DOHH2 (cell line): Measurements from ENCODE around the gene SP100.

Experiments used
- H3F3A ChIP-seq: fragments of 200-600 bp; sonication (generic), shearing (Covaris generic); 2 replicates; pipeline ENCODE4 v1.6.0; 2016; ENCODE audit warnings: antibody characterized with exemption, mild to moderate bottlenecking; ENCODE audit not compliant: control insufficient read depth, insufficient read depth
- H3K27ac ChIP-seq: fragments of 200-600 bp; sonication (generic); 2 replicates; pipeline ENCODE4 v1.5.1; 2014; ENCODE audit warnings: low read depth, mild to moderate bottlenecking, low read length, moderate library complexity
- H3K27me3 ChIP-seq: fragments of 200-600 bp; sonication (generic); 2 replicates; pipeline ENCODE4 v1.6.1; 2014; ENCODE audit warnings: mild to moderate bottlenecking, low read length, mixed read lengths; ENCODE audit not compliant: control insufficient read depth
- H3K36me3 ChIP-seq: fragments of 200-600 bp; sonication (generic); 2 replicates; pipeline ENCODE4 v1.6.1; 2014; ENCODE audit warnings: mild to moderate bottlenecking, low read length, moderate library complexity, mixed read lengths; ENCODE audit not compliant: control insufficient read depth
- H3K4me1 ChIP-seq: fragments of 200-600 bp; sonication (generic); 2 replicates; pipeline ENCODE4 v1.6.1; 2014; ENCODE audit warnings: mild to moderate bottlenecking, low read length, mixed read lengths; ENCODE audit not compliant: control insufficient read depth
- H3K4me2 ChIP-seq: fragments of 200-600 bp; sonication (generic); 2 replicates; pipeline ENCODE4 v1.6.0; 2014; ENCODE audit warnings: mild to moderate bottlenecking, low read length, moderate library complexity
- H3K4me3 ChIP-seq: fragments of 200-600 bp; sonication (generic); 2 replicates; pipeline ENCODE4 v1.5.1; 2014; ENCODE audit warnings: mild to moderate bottlenecking, low read length, mixed read lengths
- H3K79me2 ChIP-seq: fragments of 200-600 bp; sonication (generic); 2 replicates; pipeline ENCODE4 v1.6.1; 2014; ENCODE audit warnings: mild to moderate bottlenecking, low read length, mixed read lengths; ENCODE audit not compliant: control insufficient read depth
- H3K9me2 ChIP-seq: fragments of 200-600 bp; sonication (generic); replicated peaks from 2 replicates; pipeline ENCODE4 v1.6.1; 2014; ENCODE audit warnings: mild to moderate bottlenecking, low read length, mixed read lengths; ENCODE audit not compliant: control insufficient read depth
- H3K9me3 ChIP-seq: fragments of 200-600 bp; sonication (generic); 2 replicates; pipeline ENCODE4 v1.6.1; 2014; ENCODE audit warnings: antibody characterized with exemption, low read length, mixed read lengths; ENCODE audit not compliant: control insufficient read depth, insufficient read depth
- H4K20me1 ChIP-seq: fragments of 200-600 bp; sonication (generic); 2 replicates; pipeline ENCODE4 v1.6.0; 2014; ENCODE audit warnings: low read depth, mild to moderate bottlenecking, antibody characterized with exemption, low read length, moderate library complexity; ENCODE audit not compliant: control insufficient read depth, insufficient read depth
- CTCF ChIP-seq: fragments of 200-600 bp; sonication (generic); IDR thresholded peaks from one replicate; pipeline ENCODE4 v1.5.1; 2014; ENCODE audit warnings: antibody characterized with exemption, mild to moderate bottlenecking, low read depth, low read length; ENCODE audit not compliant: poor library complexity, severe bottlenecking
- EZH2phosphoT487 ChIP-seq: fragments of 200-600 bp; sonication (generic); IDR thresholded peaks from 2 replicates; pipeline ENCODE4 v1.6.1; 2017; ENCODE audit warnings: borderline replicate concordance, mild to moderate bottlenecking, antibody characterized with exemption, low read length, moderate library complexity, mixed read lengths

SP100 gene

GRCh38 chr2:230575642-230576324, 159.8 kb downstream of the SP100 start:
- H3K4me2 ChIP-seq: no peak overlapping the region

GRCh38 chr2:230577114-230577513, 161.1 kb downstream of the SP100 start:
- Histone ChIP-seq H3K27me3 (no peaks in the 10 kb centered on the region), H3K4me1 (peaks cover 8% of the 10 kb centered on the region), H3K79me2 (no peaks in the 10 kb centered on the region), H3F3A (no peaks in the 10 kb centered on the region), H3K27ac (no peak overlapping the region), H3K36me3 (no peaks in the 10 kb centered on the region), H3K4me3 (no peak overlapping the region), H4K20me1 (no peaks in the 10 kb centered on the region), H3K9me3 (no peaks in the 10 kb centered on the region), H3K9me2 (no peaks in the 10 kb centered on the region), H3K4me2 (no peak overlapping the region)
- no peak for TF ChIP-seq EZH2phosphoT487
- no peak for TF ChIP-seq CTCF

More at GRCh38 chr2:230575642-230576324, 159.8 kb downstream of the SP100 start:
- no peaks in the 10 kb centered on the region for H3F3A ChIP-seq
- no peaks in the 10 kb centered on the region for H3K27me3 ChIP-seq
- no peaks in the 10 kb centered on the region for H4K20me1 ChIP-seq
- H3K36me3 ChIP-seq: no peaks in the 10 kb centered on the region
- H3K4me1 ChIP-seq: peaks cover 8% of the 10 kb centered on the region
- H3K27ac ChIP-seq: no peak overlapping the region
- H3K79me2 ChIP-seq: no peaks in the 10 kb centered on the region
- no peak overlapping the region for H3K4me3 ChIP-seq
- TF ChIP-seq EZH2phosphoT487 (no peak), CTCF (no peak)
- peaks cover 9% of the 10 kb centered on the region for H3K9me3 ChIP-seq
- H3K9me2 ChIP-seq: no peaks in the 10 kb centered on the region

- H3K79me2 ChIP-seq: no peaks in the 10 kb centered on the region
- H3K27me3 ChIP-seq: no peaks in the 10 kb centered on the region
- H3K27ac ChIP-seq: no peak overlapping the region
- H3K4me3 ChIP-seq: no peak overlapping the region
- no peaks in the 10 kb centered on the region for H3K9me2 ChIP-seq
- TF ChIP-seq CTCF (no peak), EZH2phosphoT487 (no peak)
- H3K9me3 ChIP-seq: peaks cover 4% of the 10 kb centered on the region; the same call in 1 of the 2 replicates
- H4K20me1 ChIP-seq: no peaks in the 10 kb centered on the region
- H3K4me1 ChIP-seq: peaks cover 16% of the 10 kb centered on the region
- no peak overlapping the region for H3K4me2 ChIP-seq
- H3K36me3 ChIP-seq: no peaks in the 10 kb centered on the region
- H3F3A ChIP-seq: no peaks in the 10 kb centered on the region
Observed at GRCh38 chr2:230578106-230578505, 162.1 kb downstream of the SP100 start.
